HCT116 (cell line): Measurements from ENCODE around the gene NEURL1B.
"Not testable (repeated sequence)": the region's sequence is repeated elsewhere in the genome, so short reads cannot be mapped to it uniquely, and the experiment has no call there.

Source experiments
- ELF1 ChIP-seq: IDR thresholded peaks from 2 replicates; pipeline ENCODE4 v1.6.1; 2012; ENCODE audit warnings: low read depth, borderline replicate concordance
- EZH2 ChIP-seq: fragments of 200-600 bp; sonication (generic); IDR thresholded peaks from 2 replicates; pipeline ENCODE4 v1.6.1; 2017; ENCODE audit warnings: antibody characterized with exemption, mixed run types
- RAD21 ChIP-seq: IDR thresholded peaks from 2 replicates; pipeline ENCODE4 v1.6.1; 2012; ENCODE audit warnings: low read depth, mild to moderate bottlenecking
- TCF7L2 ChIP-seq: IDR thresholded peaks from 2 replicates; pipeline ENCODE4 v1.7.0; 2011; ENCODE audit warnings: borderline replicate concordance, inconsistent platforms; ENCODE audit not compliant: insufficient read depth, insufficient read length; ENCODE audit errors: extremely low read depth
- TF ChIP-seq, protein P1 (sequence below): IDR thresholded peaks from 2 replicates; pipeline ENCODE4 v1.6.1; 2012; ENCODE audit warnings: low read depth
- TF ChIP-seq, protein P2 (sequence below), 3 experiments: fragments of 200-600 bp in 1 of 3; sonication (generic) in 1 of 3; IDR thresholded peaks in 2 of 3; conservative IDR thresholded peaks in 1 of 3; 2 replicates each; pipeline ENCODE4 v1.5.1; 2012 to 2017; ENCODE audit warnings: low read depth in 2 of 3, low read length in 2 of 3, antibody characterized with exemption in 1 of 3, borderline replicate concordance in 1 of 3, control low read depth in 1 of 3, mild to moderate bottlenecking in 1 of 3, mixed read lengths in 1 of 3, mixed run types in 1 of 3, moderate library complexity in 1 of 3; ENCODE audit not compliant: insufficient read depth in 1 of 3

DNA sequence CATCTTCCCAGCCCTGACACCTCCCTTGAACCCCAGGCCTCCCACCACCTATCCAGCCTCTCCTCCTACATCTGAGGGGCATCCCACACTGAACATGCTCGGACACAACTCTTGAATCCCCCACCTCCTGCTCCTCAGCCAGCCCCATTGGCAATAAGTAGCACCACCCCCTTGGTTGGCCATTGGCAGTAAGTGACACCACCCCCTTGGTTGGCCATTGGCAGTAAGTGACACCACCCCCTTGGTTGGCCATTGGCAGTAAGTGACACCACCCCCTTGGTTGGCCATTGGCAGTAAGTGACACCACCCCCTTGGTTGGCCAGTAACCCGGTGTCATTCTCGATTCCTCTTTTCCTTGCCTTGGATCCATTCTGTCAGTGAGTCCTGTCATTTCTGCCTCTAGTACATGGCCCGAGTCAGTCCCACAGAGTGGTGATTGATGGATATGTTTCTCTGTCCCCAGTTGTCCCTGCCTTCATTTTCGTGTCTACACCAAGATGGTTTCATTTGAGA lies 37.4 kb downstream of the NEURL1B start:
- TF ChIP-seq, protein P1, sequence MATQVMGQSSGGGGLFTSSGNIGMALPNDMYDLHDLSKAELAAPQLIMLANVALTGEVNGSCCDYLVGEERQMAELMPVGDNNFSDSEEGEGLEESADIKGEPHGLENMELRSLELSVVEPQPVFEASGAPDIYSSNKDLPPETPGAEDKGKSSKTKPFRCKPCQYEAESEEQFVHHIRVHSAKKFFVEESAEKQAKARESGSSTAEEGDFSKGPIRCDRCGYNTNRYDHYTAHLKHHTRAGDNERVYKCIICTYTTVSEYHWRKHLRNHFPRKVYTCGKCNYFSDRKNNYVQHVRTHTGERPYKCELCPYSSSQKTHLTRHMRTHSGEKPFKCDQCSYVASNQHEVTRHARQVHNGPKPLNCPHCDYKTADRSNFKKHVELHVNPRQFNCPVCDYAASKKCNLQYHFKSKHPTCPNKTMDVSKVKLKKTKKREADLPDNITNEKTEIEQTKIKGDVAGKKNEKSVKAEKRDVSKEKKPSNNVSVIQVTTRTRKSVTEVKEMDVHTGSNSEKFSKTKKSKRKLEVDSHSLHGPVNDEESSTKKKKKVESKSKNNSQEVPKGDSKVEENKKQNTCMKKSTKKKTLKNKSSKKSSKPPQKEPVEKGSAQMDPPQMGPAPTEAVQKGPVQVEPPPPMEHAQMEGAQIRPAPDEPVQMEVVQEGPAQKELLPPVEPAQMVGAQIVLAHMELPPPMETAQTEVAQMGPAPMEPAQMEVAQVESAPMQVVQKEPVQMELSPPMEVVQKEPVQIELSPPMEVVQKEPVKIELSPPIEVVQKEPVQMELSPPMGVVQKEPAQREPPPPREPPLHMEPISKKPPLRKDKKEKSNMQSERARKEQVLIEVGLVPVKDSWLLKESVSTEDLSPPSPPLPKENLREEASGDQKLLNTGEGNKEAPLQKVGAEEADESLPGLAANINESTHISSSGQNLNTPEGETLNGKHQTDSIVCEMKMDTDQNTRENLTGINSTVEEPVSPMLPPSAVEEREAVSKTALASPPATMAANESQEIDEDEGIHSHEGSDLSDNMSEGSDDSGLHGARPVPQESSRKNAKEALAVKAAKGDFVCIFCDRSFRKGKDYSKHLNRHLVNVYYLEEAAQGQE: not testable (repeated sequence)
- not testable (repeated sequence) for TF ChIP-seq TCF7L2, EZH2, ELF1, RAD21
- TF ChIP-seq, protein P2, sequence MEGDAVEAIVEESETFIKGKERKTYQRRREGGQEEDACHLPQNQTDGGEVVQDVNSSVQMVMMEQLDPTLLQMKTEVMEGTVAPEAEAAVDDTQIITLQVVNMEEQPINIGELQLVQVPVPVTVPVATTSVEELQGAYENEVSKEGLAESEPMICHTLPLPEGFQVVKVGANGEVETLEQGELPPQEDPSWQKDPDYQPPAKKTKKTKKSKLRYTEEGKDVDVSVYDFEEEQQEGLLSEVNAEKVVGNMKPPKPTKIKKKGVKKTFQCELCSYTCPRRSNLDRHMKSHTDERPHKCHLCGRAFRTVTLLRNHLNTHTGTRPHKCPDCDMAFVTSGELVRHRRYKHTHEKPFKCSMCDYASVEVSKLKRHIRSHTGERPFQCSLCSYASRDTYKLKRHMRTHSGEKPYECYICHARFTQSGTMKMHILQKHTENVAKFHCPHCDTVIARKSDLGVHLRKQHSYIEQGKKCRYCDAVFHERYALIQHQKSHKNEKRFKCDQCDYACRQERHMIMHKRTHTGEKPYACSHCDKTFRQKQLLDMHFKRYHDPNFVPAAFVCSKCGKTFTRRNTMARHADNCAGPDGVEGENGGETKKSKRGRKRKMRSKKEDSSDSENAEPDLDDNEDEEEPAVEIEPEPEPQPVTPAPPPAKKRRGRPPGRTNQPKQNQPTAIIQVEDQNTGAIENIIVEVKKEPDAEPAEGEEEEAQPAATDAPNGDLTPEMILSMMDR (IDR thresholded peaks at IDR 0.05 in 2 of 3, conservative IDR thresholded peaks at IDR 0.05 in 1 of 3; ENCODE audit: borderline replicate concordance in 1 of 3, insufficient read depth in 1 of 3, low read depth in 2 of 3, low read length in 2 of 3): not testable (repeated sequence)
